Calu3 (cell line): Measurements from ENCODE around the gene FAM13A. TPM values are rescaled to one million over a fixed set of nuclear protein-coding genes. Genes with fewer than 3 reads are reported as not detected.

Experiments
- BruUV-seq: library from RNA; stranded (reverse); fragments of 400-500 nt; replicated peaks from 2 replicates; lab custom pipeline; 2021; lab: Mats Ljungman, UMichigan
- CTCF ChIA-PET: fragments of 300-600 bp; sonication (Branson Sonifier 250); formaldehyde crosslinking; loops from one replicate; lab custom pipeline; 2022; ENCODE audit warnings: antibody characterized with exemption; lab: Charles Lee
- DNase-seq: peaks from one replicate; pipeline ENCODE4 v3.0.0; 2022
- H3K27ac Mint-ChIP-seq: one replicate; pipeline ENCODE4 v1.8.0; 2022; ENCODE audit warnings: mixed read lengths; ENCODE audit not compliant: unreplicated experiment
- H3K27me3 Mint-ChIP-seq: one replicate; pipeline ENCODE4 v1.8.0; 2022; ENCODE audit warnings: mixed read lengths; ENCODE audit not compliant: unreplicated experiment
- H3K36me3 Mint-ChIP-seq: one replicate; pipeline ENCODE4 v1.8.0; 2022; ENCODE audit warnings: mild to moderate bottlenecking, moderate library complexity, mixed read lengths; ENCODE audit not compliant: insufficient read depth, unreplicated experiment
- H3K4me1 Mint-ChIP-seq: one replicate; pipeline ENCODE4 v1.8.0; 2022; ENCODE audit warnings: mild to moderate bottlenecking, low read depth, mixed read lengths; ENCODE audit not compliant: unreplicated experiment
- H3K4me3 Mint-ChIP-seq: one replicate; pipeline ENCODE4 v1.8.0; 2022; ENCODE audit warnings: mild to moderate bottlenecking, low read depth, moderate library complexity, mixed read lengths; ENCODE audit not compliant: unreplicated experiment
- H3K9me3 Mint-ChIP-seq: one replicate; pipeline ENCODE4 v1.8.0; 2022; ENCODE audit warnings: low read depth, mixed read lengths; ENCODE audit not compliant: unreplicated experiment
- intact Hi-C: fragments of 100-400 bp; cut with micrococcal nuclease; formaldehyde crosslinking; loops from one replicate; pipeline ENCODE4 v1.10.0; 2022; ENCODE audit not compliant: unreplicated experiment
- total RNA-seq: library from RNA; stranded (reverse); gene quantifications from 2 replicates; pipeline ENCODE4 v1.2.3, GENCODE V29; 2022
- TF ChIP-seq, protein P1 (sequence below): fragments of 200-600 bp; IDR thresholded peaks from one replicate; pipeline ENCODE4 v1.8.0; 2022; ENCODE audit warnings: antibody characterized with exemption; ENCODE audit not compliant: unreplicated experiment

Gene FAM13A
- total RNA-seq, 1 experiment from 2014 or later = 13.5 TPM

DNA sequence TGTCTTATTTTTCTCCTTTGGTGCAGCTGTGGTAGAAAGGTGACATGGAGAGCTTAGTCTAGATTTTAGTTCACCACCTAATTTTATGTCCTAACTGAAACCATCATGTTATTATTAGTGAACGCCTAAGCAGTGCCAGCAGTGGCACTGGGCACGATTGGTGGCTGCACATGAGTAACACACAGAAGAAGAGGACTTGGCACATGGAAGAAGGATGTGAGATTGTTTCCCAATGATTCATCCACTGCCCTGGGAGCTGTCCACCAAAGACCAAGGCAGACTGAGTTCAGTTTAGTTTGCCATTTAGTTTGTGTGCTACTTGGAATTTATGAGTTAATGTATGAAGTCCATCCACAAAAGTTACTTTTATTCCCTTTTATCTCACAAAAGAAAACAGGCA lies 291.3 kb downstream of the FAM13A start:
- TF ChIP-seq, protein P1, sequence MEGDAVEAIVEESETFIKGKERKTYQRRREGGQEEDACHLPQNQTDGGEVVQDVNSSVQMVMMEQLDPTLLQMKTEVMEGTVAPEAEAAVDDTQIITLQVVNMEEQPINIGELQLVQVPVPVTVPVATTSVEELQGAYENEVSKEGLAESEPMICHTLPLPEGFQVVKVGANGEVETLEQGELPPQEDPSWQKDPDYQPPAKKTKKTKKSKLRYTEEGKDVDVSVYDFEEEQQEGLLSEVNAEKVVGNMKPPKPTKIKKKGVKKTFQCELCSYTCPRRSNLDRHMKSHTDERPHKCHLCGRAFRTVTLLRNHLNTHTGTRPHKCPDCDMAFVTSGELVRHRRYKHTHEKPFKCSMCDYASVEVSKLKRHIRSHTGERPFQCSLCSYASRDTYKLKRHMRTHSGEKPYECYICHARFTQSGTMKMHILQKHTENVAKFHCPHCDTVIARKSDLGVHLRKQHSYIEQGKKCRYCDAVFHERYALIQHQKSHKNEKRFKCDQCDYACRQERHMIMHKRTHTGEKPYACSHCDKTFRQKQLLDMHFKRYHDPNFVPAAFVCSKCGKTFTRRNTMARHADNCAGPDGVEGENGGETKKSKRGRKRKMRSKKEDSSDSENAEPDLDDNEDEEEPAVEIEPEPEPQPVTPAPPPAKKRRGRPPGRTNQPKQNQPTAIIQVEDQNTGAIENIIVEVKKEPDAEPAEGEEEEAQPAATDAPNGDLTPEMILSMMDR = no peak

DNA sequence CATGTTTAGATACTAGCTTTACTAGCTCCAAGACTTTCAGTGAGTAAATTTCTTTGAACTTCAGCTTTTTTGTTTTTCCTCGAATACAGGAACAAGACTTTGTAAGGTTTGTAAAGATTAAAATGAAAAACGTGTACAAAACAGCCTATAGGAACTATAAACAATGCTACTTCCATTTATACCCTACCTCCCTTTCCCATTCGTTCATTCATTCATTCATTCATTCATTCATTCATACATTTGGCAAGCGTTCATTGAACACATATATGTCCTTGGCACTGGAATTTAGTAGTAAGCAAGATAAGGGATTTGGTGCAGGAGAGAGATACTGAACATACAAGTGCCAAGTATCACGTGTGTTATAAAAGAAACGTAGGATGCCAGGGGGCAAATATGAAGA lies 293.9 kb downstream of the FAM13A start:
- H3K4me3 Mint-ChIP-seq = no peak overlapping the region
- no TSS peak for BruUV-seq
- H3K36me3 Mint-ChIP-seq = no peaks in the 10 kb centered on the region
- no peak for DNase-seq
- H3K27me3 Mint-ChIP-seq = no peaks in the 10 kb centered on the region
- intact Hi-C loops = no loop called here
- no peak overlapping the region for H3K27ac Mint-ChIP-seq
- H3K4me1 Mint-ChIP-seq = peaks cover 30% of the 10 kb centered on the region
- TF ChIP-seq, protein P1 = no peak
- CTCF ChIA-PET = no interaction called here
- H3K9me3 Mint-ChIP-seq = no peaks in the 10 kb centered on the region

More for the DNA sequence above, 291.3 kb downstream of the FAM13A start:
- DNase-seq = peak; percentile 10
- Mint-ChIP-seq H3K36me3 (no peaks in the 10 kb centered on the region), H3K4me1 (peaks cover 21% of the 10 kb centered on the region), H3K4me3 (no peak overlapping the region), H3K27me3 (no peaks in the 10 kb centered on the region), H3K9me3 (no peaks in the 10 kb centered on the region), H3K27ac (no peak overlapping the region)
- CTCF ChIA-PET = no interaction called here
- no TSS peak for BruUV-seq
- intact Hi-C loops = no loop called here

DNA sequence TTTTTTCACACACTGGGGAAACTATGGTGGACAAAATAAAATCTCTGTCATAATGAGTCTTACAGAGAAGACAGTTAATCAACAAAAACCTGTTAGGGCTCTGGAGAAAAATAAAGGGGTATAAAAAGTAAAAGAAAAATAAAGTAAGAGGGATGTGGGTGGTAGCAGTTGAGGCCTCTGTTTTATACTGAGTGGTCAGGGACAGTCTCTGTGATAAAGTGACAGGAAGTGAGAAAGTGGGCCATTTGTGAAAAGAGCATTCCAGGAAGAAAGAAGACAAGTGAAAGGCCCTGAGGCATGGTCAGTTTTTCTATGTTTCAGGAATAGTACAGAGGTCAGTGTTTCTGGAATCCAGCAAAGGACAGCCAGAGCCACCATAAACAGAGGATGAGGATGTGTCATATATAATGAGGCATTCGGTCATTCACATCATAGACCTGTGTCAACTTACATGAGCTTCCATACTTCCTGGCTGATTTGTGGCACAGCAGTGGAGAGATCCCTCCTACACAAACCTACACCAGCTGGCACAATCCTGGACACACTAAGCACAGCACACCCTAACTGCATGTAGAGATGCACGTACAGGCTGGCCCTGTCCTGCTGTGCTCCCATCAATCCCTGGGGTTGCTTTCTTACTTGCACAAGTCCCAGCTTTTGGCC lies 295.0 kb downstream of the FAM13A start:
- TF ChIP-seq, protein P1 = no peak
- H3K27ac Mint-ChIP-seq = no peak overlapping the region
- H3K4me1 Mint-ChIP-seq = peaks cover 34% of the 10 kb centered on the region
- DNase-seq = no peak
- no peaks in the 10 kb centered on the region for H3K36me3 Mint-ChIP-seq
- BruUV-seq = no TSS peak
- H3K9me3 Mint-ChIP-seq = no peaks in the 10 kb centered on the region
- no peak overlapping the region for H3K4me3 Mint-ChIP-seq
- CTCF ChIA-PET = no interaction called here
- intact Hi-C loops = no loop called here
- H3K27me3 Mint-ChIP-seq = no peaks in the 10 kb centered on the region

DNA sequence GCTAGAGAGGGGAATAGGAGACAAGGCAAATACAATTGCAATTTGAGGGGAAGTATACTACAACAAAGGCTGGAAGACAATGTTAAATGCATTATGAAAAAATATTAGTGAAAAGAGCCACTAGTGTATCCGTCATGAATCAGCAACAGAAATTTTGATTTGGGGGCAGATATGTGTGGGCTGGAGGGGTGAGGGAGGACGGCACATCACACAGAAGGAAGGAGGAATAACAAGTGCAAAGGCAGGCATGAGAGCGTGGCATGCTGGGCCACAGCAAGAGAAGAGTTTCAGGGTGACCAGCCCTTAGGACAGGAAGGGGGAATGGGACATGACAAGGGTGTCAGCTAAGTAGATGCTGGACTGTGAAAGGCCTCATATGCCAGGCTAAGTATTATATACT lies 295.6 kb downstream of the FAM13A start:
- CTCF ChIA-PET = no interaction called here
- H3K27me3 Mint-ChIP-seq = no peaks in the 10 kb centered on the region
- H3K4me3 Mint-ChIP-seq = no peak overlapping the region
- DNase-seq = no peak
- TF ChIP-seq, protein P1 = no peak
- no TSS peak for BruUV-seq
- no peaks in the 10 kb centered on the region for H3K36me3 Mint-ChIP-seq
- intact Hi-C loops = no loop called here
- H3K27ac Mint-ChIP-seq = no peak overlapping the region
- H3K9me3 Mint-ChIP-seq = no peaks in the 10 kb centered on the region
- peaks cover 32% of the 10 kb centered on the region for H3K4me1 Mint-ChIP-seq
